22Rv1 (cell line): ENCODE results near the gene DENND1B.

Experiments used
- CTCF ChIP-seq: fragments of 450-650 bp; IDR thresholded peaks from 2 replicates; pipeline ENCODE4 v1.5.1; 2017; ENCODE audit warnings: mild to moderate bottlenecking
- ZFX ChIP-seq: fragments of 450-650 bp; IDR thresholded peaks from 2 replicates; pipeline ENCODE4 v1.6.1; 2017; ENCODE audit warnings: antibody characterized with exemption, borderline replicate concordance

GRCh38 chr1:197774466-197775281, 606 bp downstream of the DENND1B start:
- TF ChIP-seq CTCF (no peak), ZFX (0 out of 2 replicates have a peak, but pooled peaks have one; percentile 39)
